ENCODE results near the gene ACTC1. TPM values are rescaled to one million over a fixed set of nuclear protein-coding genes. Genes with fewer than 3 reads are reported as not detected.

Gene ACTC1
- total RNA-seq, 1 experiment from 2014 or later = not detected

GRCh38 chr15:34754674-34755418 lies 40.5 kb downstream of the ACTC1 start, which contains the start of gene GJD2:
Gene GJD2, minus strand, starts transcription at chr15:34754998. Its CDS starts 510 bp downstream, at chr15:34754488.
- ATAC-seq (no peak), DNase-seq (ENCODE audit: low read depth, low spot score) (no peak)
- Histone ChIP-seq H3K27me3 (ENCODE audit: control insufficient read depth, insufficient read depth, low read length) (peaks cover 34% of the 10 kb centered on the region), H3K27ac (ENCODE audit: low read length) (no peak within 1 kb of the TSS), H3K4me1 (ENCODE audit: control insufficient read depth, insufficient read depth, low read length) (no peaks in the 10 kb centered on the region), H3K4me3 (ENCODE audit: low read depth in 2 of 2, low read length in 2 of 2) (peak within 1 kb of the TSS in 1 of 2 experiments; percentile 12; a peak in 1 of 4 replicates), H3K9me3 (ENCODE audit: control insufficient read depth, insufficient read depth, low read depth, low read length) (no peaks in the 10 kb centered on the region), H3K36me3 (ENCODE audit: control insufficient read depth, insufficient read depth, low read length) (no peaks in the 10 kb centered on the region)
- ChIA-PET POLR2A (no interaction called here), CTCF (no interaction called here)
- intact Hi-C loops (cut with micrococcal nuclease; ENCODE audit: unreplicated experiment) = no loop called here
- BruUV-seq (replicated peaks) = no TSS peak
- TF ChIP-seq REST (IDR thresholded peaks at IDR 0.05; ENCODE audit: insufficient read depth in 1 of 2, low read depth in 2 of 2, low read length in 1 of 2) (no peak), TCF7L2 (IDR thresholded peaks at IDR 0.05; ENCODE audit: low read depth, low read length) (no peak), POLR2AphosphoS5 (IDR thresholded peaks at IDR 0.05; ENCODE audit: low read depth, low read length) (no peak), SIN3A (IDR thresholded peaks at IDR 0.05; ENCODE audit: borderline replicate concordance, insufficient read depth, low read depth, low read length) (no peak), CTCF (IDR thresholded peaks at IDR 0.05) (no peak)
- in situ Hi-C loops (cut with HindIII; ENCODE audit: low pct_unique_long_range_greater_than_20kb, low sequenced_read_pairs) = no loop called here

- POLR2A ChIA-PET = no interaction called here
- no peak overlapping the region for H3K27ac ChIP-seq (ENCODE audit: low read length)
- H3K9me3 ChIP-seq (ENCODE audit: control insufficient read depth, insufficient read depth, low read depth, low read length) = no peaks in the 10 kb centered on the region
- no peak overlapping the region for H3K4me3 ChIP-seq (ENCODE audit: low read depth in 2 of 2, low read length in 2 of 2)
- no peaks in the 10 kb centered on the region for H3K36me3 ChIP-seq (ENCODE audit: control insufficient read depth, insufficient read depth, low read length)
- in situ Hi-C loops (cut with HindIII; ENCODE audit: low pct_unique_long_range_greater_than_20kb, low sequenced_read_pairs) = no loop called here
- no peaks in the 10 kb centered on the region for H3K4me1 ChIP-seq (ENCODE audit: control insufficient read depth, insufficient read depth, low read length)
- no peak for ATAC-seq
- CTCF ChIA-PET = no interaction called here
- TF ChIP-seq CTCF (IDR thresholded peaks at IDR 0.05) = no peak
- TF ChIP-seq REST (IDR thresholded peaks at IDR 0.05; ENCODE audit: insufficient read depth in 1 of 2, low read depth in 2 of 2, low read length in 1 of 2) = no peak
- TF ChIP-seq TCF7L2 (IDR thresholded peaks at IDR 0.05; ENCODE audit: low read depth, low read length) = no peak
- no peak for TF ChIP-seq SIN3A (IDR thresholded peaks at IDR 0.05; ENCODE audit: borderline replicate concordance, insufficient read depth, low read depth, low read length)
- TF ChIP-seq POLR2AphosphoS5 (IDR thresholded peaks at IDR 0.05; ENCODE audit: low read depth, low read length) = no peak
- BruUV-seq (replicated peaks) = no TSS peak
- H3K27me3 ChIP-seq (ENCODE audit: control insufficient read depth, insufficient read depth, low read length) = peaks cover 36% of the 10 kb centered on the region
- intact Hi-C loops (cut with micrococcal nuclease; ENCODE audit: unreplicated experiment) = no loop called here
- DNase-seq (ENCODE audit: low read depth, low spot score) = no peak
These were observed 41.2 kb downstream of the ACTC1 start for GRCh38 chr15:34754171-34754601.

Measured in Panc1 (cell line).